Astrocyte (in vitro differentiated cells and primary cell): ENCODE data around the gene KCNK5.

ENCODE experiments used
- EZH2 ChIP-seq: IDR thresholded peaks from 2 replicates; pipeline ENCODE4 v1.6.1; 2012; ENCODE audit warnings: mild to moderate bottlenecking, low read length, inconsistent platforms; ENCODE audit not compliant: insufficient read depth
- TF ChIP-seq, protein P1 (sequence below): IDR thresholded peaks from 2 replicates; pipeline ENCODE4 v1.5.1; 2011; ENCODE audit warnings: low read depth, mild to moderate bottlenecking, inconsistent platforms, low read length, moderate library complexity; ENCODE audit not compliant: insufficient read depth

DNA sequence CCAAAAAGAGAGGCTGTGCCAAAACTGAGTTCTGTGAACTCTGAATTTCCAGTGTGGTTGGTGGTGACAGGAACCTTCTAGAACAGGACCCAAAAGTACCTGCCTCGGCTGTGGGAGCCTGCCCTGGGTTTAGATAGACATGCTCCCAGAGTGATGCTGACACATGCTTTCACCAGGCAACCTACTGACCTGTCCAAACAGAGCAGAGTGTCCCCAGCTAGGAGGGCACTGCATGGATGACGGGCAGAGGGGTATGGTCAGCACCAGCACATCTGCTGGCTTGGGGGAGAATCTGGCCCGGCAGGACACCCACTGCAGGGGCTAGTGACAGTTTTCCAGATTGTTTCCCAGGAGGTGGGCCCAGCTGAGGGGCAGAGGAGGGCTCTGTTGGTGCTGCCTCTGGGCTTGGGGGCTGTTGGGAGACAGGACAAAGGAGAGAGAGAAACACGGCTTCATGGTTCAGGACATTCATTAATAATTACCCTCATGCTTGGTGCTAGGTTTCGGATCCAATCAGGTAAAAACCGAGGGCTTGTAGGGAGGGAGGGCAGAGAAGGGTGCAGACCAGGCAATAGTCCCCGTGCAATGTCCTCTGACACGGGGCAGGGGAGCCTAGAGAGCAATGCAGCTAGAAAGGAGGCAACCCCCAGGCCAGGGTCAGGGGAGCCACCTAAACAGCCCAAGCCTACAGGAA, 15.0 kb downstream of the KCNK5 start:
- TF ChIP-seq, protein P1, sequence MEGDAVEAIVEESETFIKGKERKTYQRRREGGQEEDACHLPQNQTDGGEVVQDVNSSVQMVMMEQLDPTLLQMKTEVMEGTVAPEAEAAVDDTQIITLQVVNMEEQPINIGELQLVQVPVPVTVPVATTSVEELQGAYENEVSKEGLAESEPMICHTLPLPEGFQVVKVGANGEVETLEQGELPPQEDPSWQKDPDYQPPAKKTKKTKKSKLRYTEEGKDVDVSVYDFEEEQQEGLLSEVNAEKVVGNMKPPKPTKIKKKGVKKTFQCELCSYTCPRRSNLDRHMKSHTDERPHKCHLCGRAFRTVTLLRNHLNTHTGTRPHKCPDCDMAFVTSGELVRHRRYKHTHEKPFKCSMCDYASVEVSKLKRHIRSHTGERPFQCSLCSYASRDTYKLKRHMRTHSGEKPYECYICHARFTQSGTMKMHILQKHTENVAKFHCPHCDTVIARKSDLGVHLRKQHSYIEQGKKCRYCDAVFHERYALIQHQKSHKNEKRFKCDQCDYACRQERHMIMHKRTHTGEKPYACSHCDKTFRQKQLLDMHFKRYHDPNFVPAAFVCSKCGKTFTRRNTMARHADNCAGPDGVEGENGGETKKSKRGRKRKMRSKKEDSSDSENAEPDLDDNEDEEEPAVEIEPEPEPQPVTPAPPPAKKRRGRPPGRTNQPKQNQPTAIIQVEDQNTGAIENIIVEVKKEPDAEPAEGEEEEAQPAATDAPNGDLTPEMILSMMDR, result no peak
- TF ChIP-seq EZH2, result no peak
